ENCODE data around the gene RFX3.

The RFX3 gene

GRCh38 chr9:3282365-3282764 lies 243.4 kb downstream of the RFX3 start:
- no peak overlapping the region for H3K4me3 ChIP-seq (ENCODE audit: control insufficient read depth, low read depth, low read length)
- DNase-seq (ENCODE audit: low read depth): no peak
- TF ChIP-seq CTCF (IDR thresholded peaks at IDR 0.05; ENCODE audit: control insufficient read depth, insufficient read depth, low read depth, low read length, missing control alignments): no peak

- no peak for TF ChIP-seq CTCF (IDR thresholded peaks at IDR 0.05; ENCODE audit: control insufficient read depth, insufficient read depth, low read depth, low read length, missing control alignments)
- no peak for DNase-seq (ENCODE audit: low read depth)
- no peak overlapping the region for H3K4me3 ChIP-seq (ENCODE audit: control insufficient read depth, low read depth, low read length)
Measured at GRCh38 chr9:3281399-3281798, 244.4 kb downstream of the RFX3 start.

- no peak for TF ChIP-seq CTCF (IDR thresholded peaks at IDR 0.05; ENCODE audit: control insufficient read depth, insufficient read depth, low read depth, low read length, missing control alignments)
- DNase-seq (ENCODE audit: low read depth): no peak
- H3K4me3 ChIP-seq (ENCODE audit: control insufficient read depth, low read depth, low read length): no peak overlapping the region
Measured at GRCh38 chr9:3277200-3277599, 248.6 kb downstream of the RFX3 start.

GRCh38 chr9:3271581-3271980 lies 254.2 kb downstream of the RFX3 start:
- DNase-seq (ENCODE audit: low read depth): no peak
- H3K4me3 ChIP-seq (ENCODE audit: control insufficient read depth, low read depth, low read length): no peak overlapping the region
- TF ChIP-seq CTCF (IDR thresholded peaks at IDR 0.05; ENCODE audit: control insufficient read depth, insufficient read depth, low read depth, low read length, missing control alignments): no peak

- H3K4me3 ChIP-seq (ENCODE audit: control insufficient read depth, low read depth, low read length): no peak overlapping the region
- DNase-seq (ENCODE audit: low read depth): no peak
Measured at GRCh38 chr9:3271157-3271556, 254.6 kb downstream of the RFX3 start.

GRCh38 chr9:3268223-3268622 lies 257.6 kb downstream of the RFX3 start:
- no peak for DNase-seq (ENCODE audit: low read depth)
- TF ChIP-seq CTCF (IDR thresholded peaks at IDR 0.05; ENCODE audit: control insufficient read depth, insufficient read depth, low read depth, low read length, missing control alignments): no peak
- H3K4me3 ChIP-seq (ENCODE audit: control insufficient read depth, low read depth, low read length): no peak overlapping the region

More at GRCh38 chr9:3271157-3271556, 254.6 kb downstream of the RFX3 start:
- no peak for TF ChIP-seq CTCF (IDR thresholded peaks at IDR 0.05; ENCODE audit: control insufficient read depth, insufficient read depth, low read depth, low read length, missing control alignments)

GRCh38 chr9:3263698-3264097 lies 262.1 kb downstream of the RFX3 start:
- H3K4me3 ChIP-seq (ENCODE audit: control insufficient read depth, low read depth, low read length): no peak overlapping the region
- no peak for TF ChIP-seq CTCF (IDR thresholded peaks at IDR 0.05; ENCODE audit: control insufficient read depth, insufficient read depth, low read depth, low read length, missing control alignments)
- no peak for DNase-seq (ENCODE audit: low read depth)
